HepG2 (cell line): ENCODE results near the gene PRDM7. TPM values are rescaled to one million over a fixed set of nuclear protein-coding genes. Genes with fewer than 3 reads are reported as not detected.

ENCODE experiments used
- CREM ChIP-seq, 2 experiments: sonication (generic) in 1 of 2; formaldehyde crosslinking in 1 of 2; IDR thresholded peaks; 2 replicates each; pipeline versions ENCODE4 v1.4.0 to v1.6.1; 2016 to 2020; ENCODE audit warnings: antibody characterized with exemption in 1 of 2, mild to moderate bottlenecking in 1 of 2, missing genetic modification reagents in 1 of 2
- EEA1 ChIP-seq: sonication (generic); formaldehyde crosslinking; IDR thresholded peaks from 2 replicates; pipeline ENCODE4 v1.5.1; 2020; ENCODE audit warnings: mild to moderate bottlenecking, missing genetic modification reagents, borderline replicate concordance
- GATA4 ChIP-seq: sonication (generic); IDR thresholded peaks from 2 replicates; pipeline ENCODE4 v1.6.1; 2016; ENCODE audit warnings: antibody characterized with exemption, low read depth, borderline replicate concordance
- GATAD1 ChIP-seq: IDR thresholded peaks from 2 replicates; pipeline ENCODE4 v1.6.1; 2016; ENCODE audit warnings: missing genetic modification reagents, missing compliant biosample characterization
- MTA3 ChIP-seq: sonication (generic); formaldehyde crosslinking; IDR thresholded peaks from 2 replicates; pipeline ENCODE4 v1.4.0; 2020; ENCODE audit warnings: missing genetic modification reagents
- POLR2AphosphoS5 ChIP-seq: IDR thresholded peaks from 2 replicates; pipeline ENCODE4 v1.6.1; 2012; ENCODE audit warnings: low read depth, low read length
- RBM39 ChIP-seq: fragments of 200-400 bp; formaldehyde crosslinking; IDR thresholded peaks from one replicate; pipeline ENCODE4 v1.6.1; 2018; ENCODE audit warnings: antibody characterized with exemption, mild to moderate bottlenecking, low read depth, low read length; ENCODE audit not compliant: poor library complexity, severe bottlenecking
- RFX1 ChIP-seq: fragments of 450-650 bp; IDR thresholded peaks from 2 replicates; pipeline ENCODE4 v1.6.1; 2017
- SKIL ChIP-seq: sonication (generic); formaldehyde crosslinking; IDR thresholded peaks from 2 replicates; pipeline ENCODE4 v1.8.0; 2022; ENCODE audit warnings: missing genetic modification reagents, mild to moderate bottlenecking, moderate library complexity, borderline replicate concordance
- SRY ChIP-seq: sonication (generic); formaldehyde crosslinking; IDR thresholded peaks from 2 replicates; pipeline ENCODE4 v1.8.0; 2022; ENCODE audit warnings: mild to moderate bottlenecking, missing genetic modification reagents
- TCF12 ChIP-seq, 2 experiments: fragments of 450-650 bp in 1 of 2; sonication (generic) in 1 of 2; formaldehyde crosslinking in 1 of 2; IDR thresholded peaks; 2 replicates each; pipeline versions ENCODE4 v1.6.1 to v1.8.0; 2017 to 2022; ENCODE audit warnings: antibody characterized with exemption in 1 of 2, mild to moderate bottlenecking in 1 of 2, missing genetic modification reagents in 1 of 2, moderate library complexity in 1 of 2
- U2AF1 ChIP-seq: fragments of 200-400 bp; formaldehyde crosslinking; optimal IDR thresholded peaks from 2 replicates; pipeline ENCODE3; 2017; ENCODE audit warnings: mild to moderate bottlenecking, low read depth, low read length
- XRCC5 ChIP-seq: fragments of 200-400 bp; formaldehyde crosslinking; optimal IDR thresholded peaks from 2 replicates; pipeline ENCODE3; 2017; ENCODE audit warnings: mild to moderate bottlenecking, low read length
- ZNF20 ChIP-seq: sonication (generic); formaldehyde crosslinking; IDR thresholded peaks from 2 replicates; pipeline ENCODE4 v1.4.0; 2020; ENCODE audit warnings: mild to moderate bottlenecking, moderate library complexity, missing genetic modification reagents
- ZNF331 ChIP-seq: sonication (generic); formaldehyde crosslinking; IDR thresholded peaks from 2 replicates; pipeline ENCODE4 v1.4.0; 2020; ENCODE audit warnings: missing genetic modification reagents
- ZNF550 ChIP-seq: sonication (generic); formaldehyde crosslinking; IDR thresholded peaks from 2 replicates; pipeline ENCODE4 v1.4.0; 2020; ENCODE audit warnings: mild to moderate bottlenecking, missing genetic modification reagents, borderline replicate concordance
- ZNF572 ChIP-seq: sonication (generic); formaldehyde crosslinking; IDR thresholded peaks from 2 replicates; pipeline ENCODE4 v1.5.1; 2020; ENCODE audit warnings: mild to moderate bottlenecking, missing genetic modification reagents
- ZNF589 ChIP-seq: sonication (generic); formaldehyde crosslinking; conservative IDR thresholded peaks from 2 replicates; pipeline ENCODE4 v1.8.0; 2022; ENCODE audit warnings: mild to moderate bottlenecking, moderate library complexity, missing genetic modification reagents
- ZNF597 ChIP-seq: sonication (generic); formaldehyde crosslinking; IDR thresholded peaks from 2 replicates; pipeline ENCODE4 v1.5.0; 2020; ENCODE audit warnings: missing genetic modification reagents
- ZNF776 ChIP-seq: sonication (generic); formaldehyde crosslinking; IDR thresholded peaks from 2 replicates; pipeline ENCODE4 v1.4.0; 2020; ENCODE audit warnings: mild to moderate bottlenecking, missing genetic modification reagents
- polyA plus RNA-seq, 8 experiments: library from polyadenylated mRNA; depleted of rRNA in 3 of 8; stranded (reverse) in 7 of 8; unstranded in 1 of 8; fragments of >200 nt; fragmentation: Illumina TruSeq in 4 of 8; extraction: Trizol in 4 of 8; gene quantifications; 2 replicates each; pipeline versions ENCODE4 v1.2.1 to v1.2.3, GENCODE V29; 2011 to 2016; ENCODE audit warnings: low read depth in 4 of 8, missing spikeins in 1 of 8, mixed read lengths in 1 of 8; ENCODE audit not compliant: insufficient read depth in 1 of 8
- total RNA-seq, 5 experiments: library from RNA; depleted of rRNA; stranded (reverse); fragments of >200 nt; fragmentation: Illumina TruSeq; extraction: Trizol; gene quantifications; 2 replicates each; pipeline ENCODE4 v1.2.3, GENCODE V29; 2016; ENCODE audit warnings: low read depth in 1 of 5

PRDM7 gene
- total and polyA plus RNA-seq, 2 of the 13 experiments (the other 11 are each of a cell fraction or from before 2014, with no cell fraction given) = not detected

- TF ChIP-seq SRY = peak; percentile 89
- no peak for TF ChIP-seq SKIL (CRISPR knock-in tag)
- no peak for TF ChIP-seq ZNF589 (CRISPR knock-in tag)
- TF ChIP-seq XRCC5 = peak; percentile 30
- no peak for TF ChIP-seq GATA4
- TF ChIP-seq ZNF20 (CRISPR knock-in tag) = 0 out of 2 replicates have a peak, but pooled peaks have one; percentile 47
- peak; percentile 11; the same call in 1 of the 2 replicates for TF ChIP-seq ZNF776 (CRISPR knock-in tag)
- no peak for TF ChIP-seq RFX1
- 0 out of 2 replicates have a peak, but pooled peaks have one; percentile 51 for TF ChIP-seq ZNF331 (CRISPR knock-in tag)
- peak; percentile 54 for TF ChIP-seq POLR2AphosphoS5
- no peak for TF ChIP-seq ZNF550
- TF ChIP-seq MTA3 = peak; percentile 59; the same call in 1 of the 2 replicates
- TF ChIP-seq U2AF1 = no peak
- no peak for TF ChIP-seq EEA1
- TF ChIP-seq RBM39 = peak; percentile 48
- TF ChIP-seq ZNF597 (CRISPR knock-in tag) = no peak
- TF ChIP-seq CREM (IDR thresholded peaks at IDR 0.05) = no peak
- TF ChIP-seq CREM (CRISPR knock-in tag; IDR thresholded peaks at IDR 0.05) = no peak; the same call in 1 of the 2 replicates
- TF ChIP-seq GATAD1 (CRISPR knock-in tag) = peak; percentile 45
- TF ChIP-seq ZNF572 (CRISPR knock-in tag) = peak; percentile 81; the same call in 1 of the 2 replicates
- no peak for TF ChIP-seq TCF12 (IDR thresholded peaks at IDR 0.05)
- TF ChIP-seq TCF12 (CRISPR knock-in tag; IDR thresholded peaks at IDR 0.05) = peak; percentile 82; the same call in 1 of the 2 replicates
These were observed 30.0 kb downstream of the PRDM7 start (continued) for GRCh38 chr16:90046971-90047713.
